SK-N-MC (cell line): Measurements from ENCODE around the gene LONRF2.
"Not testable (repeated sequence)": the region's sequence is repeated elsewhere in the genome, so short reads cannot be mapped to it uniquely, and the experiment has no call there.

Source experiments
- DNase-seq: peaks from one replicate; pipeline ENCODE4 v3.0.0-alpha.2; 2011; ENCODE audit warnings: low read depth, low spot score
- H3K27ac ChIP-seq: fragments of 200-600 bp; sonication (generic); 2 replicates; pipeline ENCODE4 v1.5.1; 2016; ENCODE audit warnings: mixed run types
- H3K36me3 ChIP-seq: fragments of 200-600 bp; sonication (generic); 2 replicates; pipeline ENCODE4 v1.6.1; 2017; ENCODE audit warnings: antibody characterized with exemption, low read length, mixed read lengths; ENCODE audit not compliant: insufficient read depth
- H3K4me3 ChIP-seq: fragments of 200-600 bp; sonication (generic); 2 replicates; pipeline ENCODE4 v1.5.1; 2016
- H3K9ac ChIP-seq: fragments of 200-600 bp; sonication (generic); 2 replicates; pipeline ENCODE4 v1.8.0; 2017; ENCODE audit warnings: mixed run types, mixed read lengths; ENCODE audit not compliant: insufficient read length
- H3K9me3 ChIP-seq: fragments of 200-600 bp; sonication (generic); 2 replicates; pipeline ENCODE4 v1.6.1; 2017; ENCODE audit warnings: low read depth, mild to moderate bottlenecking, antibody characterized with exemption, low read length, moderate library complexity, mixed read lengths
- EZH2 ChIP-seq: fragments of 200-600 bp; sonication (generic); IDR thresholded peaks from one replicate; pipeline ENCODE4 v1.6.1; 2017; ENCODE audit warnings: antibody characterized with exemption
- FOXP2 ChIP-seq: optimal IDR thresholded peaks from 2 replicates; pipeline ENCODE3; 2011; ENCODE audit warnings: mild to moderate bottlenecking, moderate library complexity; ENCODE audit not compliant: insufficient read depth; ENCODE audit errors: extremely low read length, control extremely low read depth
- POLR2AphosphoS5 ChIP-seq: IDR thresholded peaks from 2 replicates; pipeline ENCODE4 v1.6.1; 2012; ENCODE audit warnings: mild to moderate bottlenecking, low read depth, low read length, borderline replicate concordance

LONRF2 gene

GRCh38 chr2:100321866-100322820 lies at the start of gene LONRF2:
LONRF2 (minus strand) TSS chr2:100322501; CDS start chr2:100322093, 408 bp downstream.
- Histone ChIP-seq H3K9me3 (no peaks in the 10 kb centered on the region; the same call in 1 of the 2 replicates), H3K27ac (no peak within 1 kb of the TSS), H3K9ac (no peak within 1 kb of the TSS), H3K36me3 (no peaks in the 10 kb centered on the region), H3K4me3 (no peak within 1 kb of the TSS)
- TF ChIP-seq POLR2AphosphoS5: no peak
- no peak for TF ChIP-seq FOXP2
- peak; percentile 45 for TF ChIP-seq EZH2
- no peak for DNase-seq

GRCh38 chr2:100367163-100367562 lies 44.9 kb upstream of the LONRF2 start:
- H3K27ac ChIP-seq: no peak overlapping the region
- H3K9ac ChIP-seq: no peak overlapping the region
- no peaks in the 10 kb centered on the region for H3K9me3 ChIP-seq
- no peaks in the 10 kb centered on the region for H3K36me3 ChIP-seq
- DNase-seq: no peak
- TF ChIP-seq EZH2: no peak
- no peak for TF ChIP-seq POLR2AphosphoS5
- no peak for TF ChIP-seq FOXP2
- H3K4me3 ChIP-seq: no peak overlapping the region

GRCh38 chr2:100365434-100365833 lies 43.1 kb upstream of the LONRF2 start:
- H3K36me3 ChIP-seq: no peaks in the 10 kb centered on the region
- TF ChIP-seq FOXP2: no peak
- no peak for TF ChIP-seq POLR2AphosphoS5
- TF ChIP-seq EZH2: no peak
- no peak for DNase-seq
- H3K9ac ChIP-seq: no peak overlapping the region
- H3K27ac ChIP-seq: no peak overlapping the region
- H3K4me3 ChIP-seq: no peak overlapping the region
- no peaks in the 10 kb centered on the region for H3K9me3 ChIP-seq

- H3K9me3 ChIP-seq: not testable (repeated sequence)
Observed at GRCh38 chr2:100362269-100362668, 40.0 kb upstream of the LONRF2 start.

GRCh38 chr2:100359576-100359975 lies 37.3 kb upstream of the LONRF2 start:
- H3K36me3 ChIP-seq: no peaks in the 10 kb centered on the region
- DNase-seq: no peak
- no peak overlapping the region for H3K9ac ChIP-seq
- no peak overlapping the region for H3K4me3 ChIP-seq
- no peaks in the 10 kb centered on the region for H3K9me3 ChIP-seq
- no peak for TF ChIP-seq EZH2
- TF ChIP-seq FOXP2: no peak
- H3K27ac ChIP-seq: no peak overlapping the region

More at GRCh38 chr2:100362269-100362668, 40.0 kb upstream of the LONRF2 start:
- not testable (repeated sequence) for H3K4me3 ChIP-seq, H3K9ac ChIP-seq, H3K36me3 ChIP-seq, H3K27ac ChIP-seq, DNase-seq

- Histone ChIP-seq H3K9ac (no peak overlapping the region), H3K27ac (no peak overlapping the region), H3K9me3 (no peaks in the 10 kb centered on the region), H3K4me3 (no peak overlapping the region), H3K36me3 (no peaks in the 10 kb centered on the region)
- no peak for DNase-seq
- no peak for TF ChIP-seq EZH2
- no peak for TF ChIP-seq FOXP2
- no peak for TF ChIP-seq POLR2AphosphoS5
Observed at GRCh38 chr2:100358554-100358953, 36.3 kb upstream of the LONRF2 start.

- Histone ChIP-seq H3K36me3 (no peaks in the 10 kb centered on the region), H3K27ac (no peak overlapping the region), H3K9me3 (no peaks in the 10 kb centered on the region), H3K4me3 (no peak overlapping the region), H3K9ac (no peak overlapping the region)
- TF ChIP-seq EZH2 (no peak), FOXP2 (no peak), POLR2AphosphoS5 (no peak)
- no peak for DNase-seq
Observed at GRCh38 chr2:100352521-100352920, 30.2 kb upstream of the LONRF2 start.

GRCh38 chr2:100350661-100351185 lies 28.4 kb upstream of the LONRF2 start:
- DNase-seq: no peak
- Histone ChIP-seq H3K36me3 (no peaks in the 10 kb centered on the region), H3K4me3 (no peak overlapping the region), H3K9me3 (no peaks in the 10 kb centered on the region), H3K9ac (no peak overlapping the region), H3K27ac (no peak overlapping the region)
- TF ChIP-seq POLR2AphosphoS5 (no peak), FOXP2 (no peak)

- not testable (repeated sequence) for H3K4me3 ChIP-seq, H3K9me3 ChIP-seq, H3K27ac ChIP-seq, H3K9ac ChIP-seq, DNase-seq, H3K36me3 ChIP-seq
Observed at GRCh38 chr2:100345144-100345543, 22.8 kb upstream of the LONRF2 start.
